Measurements from ENCODE around the gene ZNF236. TPM values are rescaled to one million over a fixed set of nuclear protein-coding genes. Genes with fewer than 3 reads are reported as not detected.

ZNF236 gene
- total and polyA plus RNA-seq, 2 of the 8 experiments (the other 6 are each of a cell fraction or from before 2014, with no cell fraction given) = 6.7 to 14.5 TPM

DNA sequence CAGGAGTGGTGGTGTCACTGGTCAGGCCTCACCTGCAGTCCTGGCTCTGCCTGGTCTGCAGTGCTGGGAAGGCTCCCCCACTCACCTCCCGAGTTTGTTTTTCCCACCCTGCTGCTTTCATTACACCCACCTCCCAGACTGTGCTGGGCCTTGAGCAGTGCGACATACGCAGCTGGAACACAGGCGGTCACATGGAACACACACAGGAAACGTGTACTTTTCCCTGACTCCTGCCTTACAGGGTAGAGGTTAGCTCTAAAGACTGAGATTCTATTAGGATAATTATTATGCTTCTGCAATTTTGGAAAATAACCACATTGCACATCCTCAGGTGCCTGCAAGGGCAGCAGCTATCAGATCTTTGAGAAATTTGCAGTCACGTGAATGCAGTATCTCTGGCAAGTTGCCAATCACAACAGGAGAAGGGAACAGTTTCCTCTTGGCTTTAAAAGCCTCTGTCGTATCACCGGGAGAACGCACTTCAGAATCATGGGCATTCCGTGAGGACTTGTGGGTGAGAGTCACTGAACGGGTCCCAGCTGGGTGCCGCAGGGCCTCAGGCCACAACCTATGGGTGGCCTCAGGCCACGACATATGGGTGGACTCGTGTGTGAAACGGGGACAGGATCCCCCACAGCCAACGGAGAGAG lies 136.5 kb downstream of the ZNF236 start:
- Histone ChIP-seq H3K14ac (ENCODE audit: insufficient read length) (no peak overlapping the region), H3K9ac (replicated peaks in 1 of 4; ENCODE audit: extremely low read depth in 1 of 4, low read depth in 3 of 4, low read length in 3 of 4) (no peak overlapping the region), H4K8ac (ENCODE audit: extremely low read depth, insufficient read depth, low read length) (no peak overlapping the region), H3K27ac (ENCODE audit: low read depth, low read length) (no peak overlapping the region), H3K23me2 (ENCODE audit: low read depth, low read length) (no peaks in the 10 kb centered on the region), H3K4ac (replicated peaks; ENCODE audit: insufficient read length, low read depth, low read length) (no peak overlapping the region), H3K18ac (ENCODE audit: extremely low read depth, low read length) (no peak overlapping the region; the same call in 1 of the 2 replicates), H3K79me1 (ENCODE audit: low read depth, low read length) (no peaks in the 10 kb centered on the region), H3K27me3 (replicated peaks in 1 of 4; ENCODE audit: control insufficient read depth in 3 of 4, extremely low read depth in 1 of 4, insufficient read depth in 3 of 4, low read length in 3 of 4) (no peaks in the 10 kb centered on the region), H3K9me3 (ENCODE audit: insufficient read depth in 2 of 2, low read depth in 1 of 2, low read length in 1 of 2) (no peaks in the 10 kb centered on the region), H3K23ac (ENCODE audit: insufficient read length) (no peak overlapping the region), H2BK15ac (ENCODE audit: low read length) (no peak overlapping the region), H3K4me3 (ENCODE audit: extremely low read depth in 1 of 4, insufficient read depth in 2 of 4, low read depth in 3 of 4, low read length in 4 of 4) (no peak overlapping the region), H3K79me2 (ENCODE audit: control insufficient read depth in 1 of 2, insufficient read depth in 2 of 2, low read length in 2 of 2) (no peaks in the 10 kb centered on the region), H4K20me1 (replicated peaks in 1 of 2; ENCODE audit: control insufficient read depth in 1 of 2, insufficient read depth in 2 of 2, low read length in 2 of 2) (peaks cover 3 to 4% of the 10 kb centered on the region in 2 experiments), H3K56ac (replicated peaks; ENCODE audit: insufficient read length, low read depth, low read length) (no peak overlapping the region), H2BK20ac (ENCODE audit: low read length) (no peak overlapping the region; the same call in 1 of the 2 replicates), H3K4me1 (replicated peaks in 1 of 4; ENCODE audit: control insufficient read depth in 3 of 4, insufficient read depth in 4 of 4, low read length in 3 of 4) (0 out of 7 replicates have a peak, but pooled peaks cover 0 to 2% (median 0%) of the 10 kb centered on the region in 4 experiments), H3K4me2 (ENCODE audit: insufficient read depth in 1 of 2, low read depth in 2 of 2, low read length in 2 of 2) (no peak overlapping the region), H2BK12ac (ENCODE audit: low read depth, low read length) (no peak overlapping the region), H3K36me3 (ENCODE audit: control insufficient read depth in 2 of 4, insufficient read depth in 4 of 4, low read length in 3 of 4) (peaks cover 0 to 8% (median 3%) of the 10 kb centered on the region in 4 experiments; a peak in 4 of 8 replicates), H2BK120ac (replicated peaks; ENCODE audit: low read depth, low read length) (no peak overlapping the region), H2AK5ac (ENCODE audit: low read depth, low read length) (no peak overlapping the region), H2AFZ (ENCODE audit: low read length) (no peak overlapping the region), H4K91ac (replicated peaks; ENCODE audit: insufficient read length, low read length) (no peak overlapping the region), H4K5ac (ENCODE audit: insufficient read length, low read depth, low read length) (no peak overlapping the region), H2BK5ac (ENCODE audit: low read depth, low read length) (no peak overlapping the region; the same call in 1 of the 2 replicates)
- FAIRE-seq (no peak), DNase-seq (ENCODE audit: low read depth in 1 of 2, low spot score in 2 of 2) (no peak)
- ChIA-PET POLR2A (ENCODE audit: partially characterized antibody) (interaction anchor here (2.9 kb wide), 1 partner anchor 10 kb away, joined by 11 read pairs; no protein-coding TSS in a partner anchor), CTCF (ENCODE audit: partially characterized antibody) (interaction anchor here (0.8 to 12.3 kb wide), 15 partner anchors 9 to 440 kb away, joined by 3 to 188 read pairs (median 4); no protein-coding TSS in a partner anchor)
- 84% methylated on average over 16 of the region's 16 CpGs; no CpG with 5 or more reads in 1 of the 2 experiments for WGBS, 2 experiments (ENCODE audit: extremely low coverage in 1 of 2, insufficient coverage in 1 of 2, insufficient read length in 1 of 2, insufficient replicate concordance in 2 of 2, low coverage in 1 of 2, low lambda C conversion rate in 2 of 2, missing lambda C conversion rate in 1 of 2)
- TF ChIP-seq BACH1 (IDR thresholded peaks at IDR 0.05; ENCODE audit: low read length) (no peak), RFX5 (IDR thresholded peaks at IDR 0.05; ENCODE audit: borderline replicate concordance, low read depth, low read length) (no peak), EP300 (IDR thresholded peaks at IDR 0.05; ENCODE audit: borderline replicate concordance in 1 of 2, low read depth in 2 of 2, low read length in 2 of 2) (no peak), CBX5 (IDR thresholded peaks at IDR 0.05; ENCODE audit: low read depth, low read length) (no peak), TAF1 (IDR thresholded peaks at IDR 0.05; ENCODE audit: low read depth, low read length) (no peak)

All from H1 (cell line).